GM18519 (cell line): Measurements from ENCODE around the gene MAGED1.

Experiments used
- ATAC-seq: cut with Tn5 transposase; IDR thresholded peaks from one replicate; pipeline ENCODE4 v1.9.1; 2021; ENCODE audit warnings: mild to moderate bottlenecking, moderate library complexity; ENCODE audit not compliant: unreplicated experiment, low FRiP score

Gene MAGED1, protein sequence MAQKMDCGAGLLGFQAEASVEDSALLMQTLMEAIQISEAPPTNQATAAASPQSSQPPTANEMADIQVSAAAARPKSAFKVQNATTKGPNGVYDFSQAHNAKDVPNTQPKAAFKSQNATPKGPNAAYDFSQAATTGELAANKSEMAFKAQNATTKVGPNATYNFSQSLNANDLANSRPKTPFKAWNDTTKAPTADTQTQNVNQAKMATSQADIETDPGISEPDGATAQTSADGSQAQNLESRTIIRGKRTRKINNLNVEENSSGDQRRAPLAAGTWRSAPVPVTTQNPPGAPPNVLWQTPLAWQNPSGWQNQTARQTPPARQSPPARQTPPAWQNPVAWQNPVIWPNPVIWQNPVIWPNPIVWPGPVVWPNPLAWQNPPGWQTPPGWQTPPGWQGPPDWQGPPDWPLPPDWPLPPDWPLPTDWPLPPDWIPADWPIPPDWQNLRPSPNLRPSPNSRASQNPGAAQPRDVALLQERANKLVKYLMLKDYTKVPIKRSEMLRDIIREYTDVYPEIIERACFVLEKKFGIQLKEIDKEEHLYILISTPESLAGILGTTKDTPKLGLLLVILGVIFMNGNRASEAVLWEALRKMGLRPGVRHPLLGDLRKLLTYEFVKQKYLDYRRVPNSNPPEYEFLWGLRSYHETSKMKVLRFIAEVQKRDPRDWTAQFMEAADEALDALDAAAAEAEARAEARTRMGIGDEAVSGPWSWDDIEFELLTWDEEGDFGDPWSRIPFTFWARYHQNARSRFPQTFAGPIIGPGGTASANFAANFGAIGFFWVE

DNA sequence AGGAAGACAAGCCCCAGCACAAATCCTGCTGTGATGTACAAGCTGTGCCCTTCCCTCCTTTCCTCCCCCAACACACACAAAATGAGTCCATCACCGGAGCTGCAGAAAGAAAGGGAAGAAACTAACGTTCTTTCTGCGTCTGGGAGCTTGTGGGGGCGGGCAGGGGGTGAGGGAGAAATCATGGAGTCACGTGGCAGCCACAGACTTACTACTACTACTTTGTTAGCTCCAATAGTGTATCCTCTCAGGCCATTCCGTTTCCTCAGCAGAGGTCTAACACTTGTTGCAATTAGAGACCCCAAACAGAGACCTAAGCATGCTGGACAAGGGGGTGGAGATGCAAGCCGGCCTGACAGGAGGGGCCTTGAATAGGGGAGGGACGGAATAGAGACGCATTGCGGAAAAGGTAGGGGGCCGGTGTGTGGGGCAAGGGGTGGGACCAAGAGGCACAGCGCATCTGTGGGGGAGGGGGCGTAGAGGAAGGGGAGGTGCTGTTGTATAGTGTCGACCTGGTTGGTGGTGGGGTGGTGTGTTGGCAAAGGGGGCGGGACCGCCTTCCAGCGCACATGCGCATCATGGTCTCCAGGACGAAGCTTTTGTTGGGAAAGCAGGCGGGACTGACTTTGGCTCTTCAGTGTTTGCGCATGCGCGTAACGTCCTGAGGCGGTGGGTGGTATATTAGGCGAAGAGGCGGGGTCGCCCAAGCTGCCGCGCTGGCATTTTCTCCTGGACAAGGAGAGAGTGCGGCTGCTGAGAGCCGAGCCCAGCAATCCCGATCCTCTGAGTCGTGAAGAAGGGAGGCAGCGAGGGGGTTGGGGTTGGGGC, at the start of gene MAGED1:
Gene MAGED1, plus strand, starts transcription at position 703 of the 825 bp plus-strand sequence. CDS start 682 bp downstream, outside the sequence.
- peak; percentile 58 for ATAC-seq

DNA sequence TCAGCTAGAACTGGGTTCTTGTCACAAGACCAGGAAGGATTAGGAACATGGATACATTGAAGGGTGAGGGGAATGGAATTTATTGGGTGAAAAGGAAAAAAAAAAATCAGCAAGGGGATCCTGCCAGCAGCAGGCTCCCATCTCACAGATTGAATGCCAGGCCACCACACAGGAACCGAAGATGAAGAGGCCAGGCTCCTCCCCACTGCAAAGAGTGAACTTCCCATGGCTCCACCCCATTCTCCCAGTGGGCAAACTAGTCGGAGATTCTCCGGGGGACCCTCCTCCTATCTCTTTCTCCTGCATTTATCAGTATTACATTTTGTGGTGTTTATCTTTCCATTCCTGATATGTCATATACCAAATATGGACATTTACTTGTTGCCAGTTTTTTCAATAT, 46.0 kb upstream of the MAGED1 start:
- ATAC-seq: no peak

GRCh38 chrX:51851507-51852085, 41.8 kb upstream of the MAGED1 start:
- ATAC-seq: no peak

DNA sequence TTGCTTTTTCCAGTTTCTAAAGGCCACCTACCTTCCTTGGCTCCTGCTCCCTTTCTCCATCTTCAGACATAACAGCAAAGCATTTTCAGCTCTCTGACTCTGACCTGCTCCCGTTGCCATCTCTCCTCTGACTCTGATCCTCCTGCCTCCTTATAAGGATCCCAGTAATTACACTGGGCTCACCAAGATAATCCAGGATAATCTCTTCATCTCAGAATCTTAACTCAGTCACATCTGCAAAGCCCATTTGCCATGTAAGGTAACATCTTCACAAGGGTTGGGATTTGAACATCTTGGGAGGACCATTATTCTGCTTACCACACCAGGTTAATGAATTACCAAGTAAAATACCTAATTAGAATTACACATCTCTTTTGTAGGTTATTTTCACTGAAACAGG, 41.3 kb upstream of the MAGED1 start:
- ATAC-seq: no peak

- no peak for ATAC-seq
These were observed 40.8 kb upstream of the MAGED1 start for GRCh38 chrX:51852621-51853020.

GRCh38 chrX:51853251-51853650, 40.2 kb upstream of the MAGED1 start:
- ATAC-seq: no peak

- ATAC-seq: no peak
These were observed 37.7 kb upstream of the MAGED1 start for GRCh38 chrX:51855698-51856097.

DNA sequence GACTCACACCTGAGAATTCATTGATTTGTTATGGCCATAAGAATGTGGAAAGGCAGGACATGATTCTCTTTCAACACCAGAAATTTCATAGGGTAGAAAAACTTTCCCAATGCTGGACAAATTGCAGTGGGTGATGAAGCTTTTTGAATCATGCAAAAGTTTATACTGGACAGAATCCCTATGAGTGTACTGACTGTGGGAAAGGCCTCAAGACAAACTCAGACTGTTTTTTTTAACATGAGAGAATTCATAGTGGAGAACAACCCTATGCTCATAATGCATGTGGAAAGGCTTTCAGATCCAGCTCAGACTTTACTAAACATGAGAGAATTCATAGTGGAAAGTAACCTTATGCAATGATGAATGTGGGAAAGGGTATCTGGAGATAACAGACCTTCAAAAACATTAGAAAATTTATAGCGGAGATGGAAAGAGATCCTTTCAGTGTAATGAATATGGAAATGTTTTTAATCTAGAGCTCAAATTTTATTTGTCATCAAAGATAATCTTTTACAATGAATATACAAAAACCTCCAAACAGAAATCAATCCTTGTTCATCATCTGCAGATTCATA, 36.2 kb upstream of the MAGED1 start:
- no peak for ATAC-seq

GRCh38 chrX:51860679-51861078, 32.7 kb upstream of the MAGED1 start:
- no peak for ATAC-seq

- ATAC-seq: peak; percentile 51
These were observed 30.5 kb upstream of the MAGED1 start for GRCh38 chrX:51862920-51863319.

DNA sequence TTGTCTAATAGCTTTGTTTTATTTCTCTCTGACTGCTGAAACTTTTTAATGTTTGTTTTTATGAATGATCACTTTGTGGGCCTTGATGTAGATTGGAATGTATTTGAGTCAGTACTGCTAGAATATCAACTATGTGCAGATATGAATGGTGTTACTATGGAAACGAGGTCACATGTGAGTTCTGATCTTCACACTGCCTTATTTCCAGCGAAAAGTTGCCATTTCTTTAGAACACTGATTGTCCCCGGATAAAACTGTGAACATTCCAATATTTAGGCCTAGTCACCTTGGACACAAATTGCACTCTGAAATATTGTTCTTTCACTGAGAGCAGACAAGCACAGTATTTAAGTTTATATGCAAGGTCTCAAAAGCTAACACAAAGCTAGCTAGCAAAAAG, 27.2 kb upstream of the MAGED1 start:
- no peak for ATAC-seq

GRCh38 chrX:51867626-51868025, 25.8 kb upstream of the MAGED1 start:
- ATAC-seq: no peak

DNA sequence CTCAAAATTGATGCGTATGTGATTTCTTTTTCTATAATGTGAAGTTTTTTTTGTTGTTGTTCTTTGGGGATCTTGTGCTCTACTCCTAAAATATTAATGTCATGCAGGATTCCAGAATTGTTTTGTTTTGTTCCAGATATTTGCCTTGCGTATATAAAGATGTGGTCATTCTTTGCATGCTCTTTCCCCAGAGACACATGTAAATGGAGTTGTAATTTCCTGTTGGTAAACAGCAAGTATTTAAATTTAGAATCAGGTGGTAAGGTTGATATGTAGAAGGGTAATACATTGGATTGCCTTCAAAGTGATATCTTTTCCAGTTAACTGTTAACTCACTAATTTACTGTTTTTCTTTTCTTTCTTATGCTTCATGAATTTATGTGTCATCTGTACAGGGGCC, 23.1 kb upstream of the MAGED1 start:
- no peak for ATAC-seq

DNA sequence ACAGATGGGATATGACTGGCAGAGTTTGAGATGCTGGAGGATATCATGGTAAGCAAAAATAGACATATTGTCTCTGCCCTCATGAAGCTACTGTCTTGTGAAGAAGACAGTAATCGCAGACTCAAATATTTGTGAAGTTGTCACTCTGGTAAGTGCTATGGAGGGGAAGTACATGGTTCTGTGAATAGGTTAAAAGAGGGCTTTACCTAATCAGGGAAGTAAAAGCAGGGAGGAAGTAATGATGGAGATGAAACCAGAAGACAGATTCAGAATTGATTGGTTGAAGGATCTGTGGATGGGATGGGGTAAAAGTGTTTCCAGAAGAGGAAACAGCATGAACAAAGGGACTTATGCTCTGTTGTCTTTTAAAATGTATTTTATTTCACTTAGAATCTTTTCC, 19.3 kb upstream of the MAGED1 start:
- no peak for ATAC-seq

DNA sequence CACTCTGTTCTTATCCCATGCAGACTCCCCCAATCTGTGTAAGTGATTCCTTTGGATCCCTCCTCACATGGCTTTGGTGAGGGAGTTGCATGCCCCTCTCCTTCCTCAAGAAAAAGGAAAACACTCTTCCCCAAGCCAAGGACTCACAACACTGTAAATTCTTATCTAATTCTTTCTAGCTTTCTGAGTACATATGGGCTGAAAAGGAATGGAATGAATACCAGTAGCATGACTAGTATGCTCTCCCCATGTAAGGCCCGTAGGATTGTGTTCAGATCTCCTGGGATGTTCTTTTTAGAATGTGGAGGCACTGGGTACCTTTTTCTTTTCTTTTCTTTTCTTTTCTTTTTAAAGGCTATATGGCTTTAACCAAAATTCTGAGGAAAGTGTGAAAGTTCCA, 17.0 kb upstream of the MAGED1 start:
- no peak for ATAC-seq

DNA sequence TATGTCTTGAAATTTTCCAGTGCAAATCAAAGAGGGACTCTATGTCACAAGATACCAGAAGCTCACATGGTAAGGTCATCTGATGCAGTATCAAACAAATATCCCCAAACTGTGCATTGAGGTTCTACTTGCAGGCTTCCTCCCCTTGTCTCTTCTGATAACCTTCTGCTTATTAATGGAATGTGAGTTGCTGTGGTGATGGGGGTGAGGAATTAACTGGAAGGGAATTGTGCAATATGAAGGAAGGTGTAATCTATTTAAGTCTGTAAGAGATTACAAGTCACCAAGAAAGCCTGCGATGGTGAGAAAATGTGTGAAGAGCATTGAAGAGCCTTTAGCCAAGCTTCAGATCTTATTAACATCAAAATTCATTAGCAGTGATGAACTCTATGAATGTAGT, 15.4 kb upstream of the MAGED1 start:
- no peak for ATAC-seq

DNA sequence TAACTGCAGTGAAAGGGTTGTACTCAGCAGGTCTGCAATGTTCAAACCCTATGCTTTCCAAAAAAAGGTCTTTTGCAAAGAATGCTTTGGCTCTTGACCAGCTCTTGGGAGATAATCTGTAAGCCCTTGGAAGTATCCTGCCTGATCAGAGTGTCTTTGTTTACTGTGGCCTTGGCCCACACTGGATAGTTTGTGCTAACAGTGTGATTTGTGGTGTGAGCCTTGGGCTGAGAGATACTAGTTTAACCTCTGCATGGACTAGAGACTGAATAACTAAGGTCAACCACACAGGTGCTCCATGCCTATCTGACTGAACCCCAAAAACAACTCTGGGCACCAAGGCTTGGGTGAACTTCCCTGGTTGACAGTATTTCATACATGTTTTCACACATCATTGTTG, 3.6 kb upstream of the MAGED1 start:
- no peak for ATAC-seq

DNA sequence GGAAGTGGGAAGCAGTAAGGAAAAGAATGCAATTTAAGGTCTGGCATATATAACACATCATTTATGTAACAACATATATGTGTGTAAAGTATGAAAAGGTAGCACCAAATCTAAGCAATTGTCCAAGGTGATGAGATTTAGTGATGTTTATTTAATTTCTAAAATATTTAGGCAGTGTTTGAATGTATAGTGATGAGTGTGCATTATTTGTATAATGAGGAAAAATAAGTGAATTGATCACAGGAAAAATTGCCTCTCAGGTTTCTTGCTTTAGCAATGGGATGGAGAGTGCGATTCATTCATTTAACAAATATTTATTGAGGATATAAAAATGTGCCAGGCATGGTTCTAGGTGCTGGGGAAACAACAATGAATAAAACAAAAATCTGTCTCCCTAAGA, 2.2 kb upstream of the MAGED1 start:
- ATAC-seq: no peak

DNA sequence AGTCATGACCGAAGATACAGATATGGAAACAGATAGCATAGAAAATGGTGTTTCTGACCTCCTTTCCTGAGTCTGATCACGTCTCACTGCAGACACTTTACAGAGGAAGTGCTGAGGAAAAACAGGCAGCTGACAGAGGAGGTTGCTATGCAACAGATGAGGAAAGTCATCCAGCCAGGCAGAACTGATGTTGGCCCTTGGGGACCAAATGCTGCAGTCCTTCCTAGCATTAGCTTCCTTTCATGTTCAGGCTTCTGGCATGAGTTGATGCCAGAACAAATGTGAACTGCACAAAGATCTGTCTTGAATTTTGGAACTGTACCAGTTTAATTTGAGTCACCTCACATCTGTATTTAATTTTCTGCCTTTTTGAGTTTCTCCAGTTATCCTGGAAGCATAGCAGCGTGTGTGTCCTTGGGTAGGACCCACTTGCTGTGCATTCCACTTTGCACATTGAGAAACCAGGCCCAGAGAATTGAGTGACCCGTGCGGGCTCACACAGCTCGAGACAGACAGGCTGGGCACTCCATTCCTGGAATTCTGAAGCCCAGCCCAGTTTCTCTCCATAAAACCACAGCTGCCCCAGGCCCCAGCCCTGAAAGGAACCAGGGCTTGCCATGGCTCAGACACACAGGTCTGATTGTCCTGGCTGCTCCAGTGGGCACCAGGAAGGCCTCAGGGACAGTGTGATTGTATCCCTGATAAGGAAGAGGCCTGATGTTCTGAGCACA, 1.4 kb upstream of the MAGED1 start:
- no peak for ATAC-seq
